H4 (cell line): Measurements from ENCODE around the gene TTYH2. TPM values are rescaled to one million over a fixed set of nuclear protein-coding genes. Genes with fewer than 3 reads are reported as not detected.
"Not testable (repeated sequence)": the region's sequence is repeated elsewhere in the genome, so short reads cannot be mapped to it uniquely, and the experiment has no call there.

Experiments used
- DNase-seq: peaks from one replicate; pipeline ENCODE4 v3.0.0-alpha.2; 2015; ENCODE audit warnings: low spot score
- total RNA-seq: library from RNA; depleted of rRNA; stranded (reverse); fragments of >200 nt; shearing (Covaris generic); gene quantifications from 2 replicates; pipeline ENCODE4 v1.2.3, GENCODE V29; 2014

The TTYH2 gene
- total RNA-seq, 1 experiment from 2014 or later = 3.0 TPM

DNA sequence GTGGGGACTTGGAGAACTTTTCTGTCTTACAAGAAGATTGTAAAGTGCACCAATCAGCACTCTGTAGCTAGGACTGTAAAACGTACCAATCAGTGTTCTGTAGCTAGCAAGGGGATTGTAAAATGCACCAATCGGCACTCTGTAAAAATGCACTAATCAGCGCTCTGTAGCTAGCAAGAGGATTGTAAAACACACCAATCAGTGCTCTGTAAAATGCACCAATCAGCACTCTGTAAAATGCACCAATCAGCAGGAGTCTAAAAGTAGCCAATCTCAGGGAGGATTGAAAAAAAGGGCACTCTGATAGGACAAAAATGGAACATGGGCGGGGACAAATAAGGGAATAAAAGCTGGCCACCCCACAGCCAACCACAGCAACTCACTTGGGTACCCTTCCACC, 53.7 kb downstream of the TTYH2 start:
- not testable (repeated sequence) for DNase-seq

DNA sequence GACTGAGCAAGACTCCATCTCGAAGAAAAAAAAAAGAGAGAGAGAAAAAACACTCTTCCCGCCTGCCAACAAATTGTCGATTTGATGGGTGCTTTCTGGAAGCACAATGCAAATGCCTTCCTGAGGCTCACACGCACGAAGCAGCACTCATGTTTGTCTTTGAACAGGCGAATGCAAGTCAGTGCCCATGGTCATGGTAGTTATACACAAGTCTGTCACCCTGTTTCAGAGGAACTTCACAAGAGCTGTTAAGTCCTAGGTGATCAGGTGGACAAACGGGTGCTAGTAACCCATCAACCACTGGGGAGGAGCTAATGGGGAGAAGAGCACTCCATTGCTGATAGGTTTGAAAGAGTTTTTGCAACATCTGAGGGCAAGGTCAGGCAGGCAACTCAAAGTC, 54.2 kb downstream of the TTYH2 start:
- DNase-seq = no peak

DNA sequence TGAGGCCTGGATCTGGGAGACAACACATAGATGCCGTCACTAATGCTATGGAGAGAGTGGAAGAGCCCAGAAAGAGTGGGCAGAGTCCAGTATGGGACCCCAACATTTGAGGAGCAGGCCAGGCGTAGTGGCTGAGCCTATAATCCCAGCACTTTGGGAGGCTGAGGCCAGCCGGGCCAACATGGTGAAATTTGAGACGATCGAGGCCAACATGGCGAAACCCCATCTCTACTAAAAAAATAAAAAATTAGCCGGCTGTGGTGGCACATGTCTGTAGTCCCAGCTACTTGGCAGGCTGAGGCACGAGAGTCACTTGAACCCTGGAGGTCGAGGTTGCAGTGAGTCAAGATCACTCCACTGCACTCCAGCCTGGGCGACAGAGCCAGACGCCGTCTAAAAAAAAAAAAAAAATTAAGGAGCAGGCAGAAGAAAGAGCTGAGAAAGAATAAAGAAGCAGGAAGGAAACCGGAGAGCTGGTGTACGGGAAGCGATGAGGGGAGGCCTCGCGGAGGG, 54.7 kb downstream of the TTYH2 start:
- DNase-seq = no peak

DNA sequence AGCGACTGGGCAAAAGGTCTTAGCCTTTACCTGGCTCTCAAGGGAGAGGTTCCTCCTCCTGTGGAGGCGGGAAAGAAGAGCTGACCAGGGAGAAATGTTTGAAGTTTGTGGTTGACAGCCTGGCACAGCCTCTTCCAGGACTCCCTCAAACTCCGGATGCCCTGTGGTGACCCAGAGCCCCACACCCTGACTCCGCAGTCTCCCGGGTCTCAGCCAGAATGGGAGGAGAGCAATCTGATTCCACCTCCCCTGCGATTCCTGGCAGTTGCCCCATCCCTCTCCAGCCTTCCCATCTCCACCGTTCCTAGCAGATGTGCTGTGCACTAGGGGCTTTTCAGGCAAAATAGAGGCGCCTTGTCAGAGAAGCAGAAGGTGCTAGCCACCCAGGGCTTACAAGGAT, 55.2 kb downstream of the TTYH2 start:
- DNase-seq = peak; percentile 79

DNA sequence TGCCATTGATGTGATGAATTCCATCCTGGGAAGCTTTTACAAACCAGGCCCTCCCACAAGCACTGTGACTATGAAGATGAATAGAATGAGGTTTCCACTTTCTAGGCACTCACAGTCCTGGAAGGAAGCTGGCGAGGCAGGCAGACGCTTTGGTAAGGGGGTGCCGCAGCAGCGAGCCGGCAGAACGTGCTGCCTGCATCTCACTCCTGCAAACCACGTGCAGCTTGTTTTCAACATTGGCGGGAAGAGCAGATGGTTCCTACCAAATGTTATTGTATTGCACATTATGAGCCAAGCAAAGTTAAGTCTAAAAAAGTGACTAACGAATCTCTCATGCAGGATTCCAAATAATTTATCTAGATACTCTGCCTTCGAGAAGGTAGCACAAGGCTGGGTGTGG, 57.0 kb downstream of the TTYH2 start:
- DNase-seq = no peak

DNA sequence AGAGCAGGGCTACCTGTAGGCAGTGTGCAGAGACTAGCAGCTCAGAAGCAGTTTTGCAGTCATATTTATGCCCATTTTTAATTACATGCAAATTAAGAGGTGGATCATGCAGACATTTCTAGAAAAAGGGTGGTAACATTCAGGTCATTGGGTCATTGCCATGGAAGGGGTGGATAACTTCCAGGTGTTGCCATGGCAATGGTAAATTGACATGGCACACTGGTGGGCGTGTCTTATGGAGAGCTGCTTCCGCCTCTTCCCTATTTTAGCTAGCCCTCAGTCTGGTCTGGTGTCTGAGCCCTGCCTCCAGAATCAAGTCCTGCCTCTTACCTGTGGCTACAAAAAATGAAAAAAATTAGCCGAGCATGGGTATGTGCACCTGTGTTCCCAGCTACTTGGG, 57.9 kb downstream of the TTYH2 start:
- DNase-seq = no peak

DNA sequence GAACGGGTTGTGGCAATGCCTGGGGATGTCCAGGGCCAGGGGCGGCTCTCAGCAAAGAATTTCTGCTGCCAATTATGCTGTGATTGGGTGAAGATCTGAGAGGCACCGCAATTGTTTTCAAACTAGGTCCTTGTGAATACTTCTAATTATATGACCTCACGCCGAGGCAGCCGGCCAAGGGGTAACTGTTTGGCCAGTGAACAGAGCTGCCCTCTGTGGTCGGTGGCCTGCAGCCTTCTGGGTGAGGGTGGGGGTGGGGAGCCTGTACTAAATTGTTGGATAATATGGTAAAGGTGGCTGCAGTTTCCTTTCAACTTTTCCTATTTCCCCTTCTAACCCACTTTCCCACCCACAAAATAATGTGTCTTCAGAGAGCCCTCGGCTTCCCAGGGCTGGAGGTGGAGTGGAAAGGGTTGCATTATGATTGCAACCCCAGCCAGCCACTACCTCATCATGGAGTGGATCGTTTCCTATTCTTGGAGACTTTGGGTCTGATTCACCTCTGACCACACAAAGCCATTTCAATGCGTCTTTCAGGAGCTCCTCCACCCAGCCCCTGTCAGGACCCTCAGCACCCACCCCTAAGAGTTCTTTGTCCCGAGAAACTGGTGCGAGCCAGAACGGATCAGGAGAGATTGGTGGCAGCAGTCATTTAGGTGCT, 58.7 kb downstream of the TTYH2 start:
- no peak for DNase-seq

DNA sequence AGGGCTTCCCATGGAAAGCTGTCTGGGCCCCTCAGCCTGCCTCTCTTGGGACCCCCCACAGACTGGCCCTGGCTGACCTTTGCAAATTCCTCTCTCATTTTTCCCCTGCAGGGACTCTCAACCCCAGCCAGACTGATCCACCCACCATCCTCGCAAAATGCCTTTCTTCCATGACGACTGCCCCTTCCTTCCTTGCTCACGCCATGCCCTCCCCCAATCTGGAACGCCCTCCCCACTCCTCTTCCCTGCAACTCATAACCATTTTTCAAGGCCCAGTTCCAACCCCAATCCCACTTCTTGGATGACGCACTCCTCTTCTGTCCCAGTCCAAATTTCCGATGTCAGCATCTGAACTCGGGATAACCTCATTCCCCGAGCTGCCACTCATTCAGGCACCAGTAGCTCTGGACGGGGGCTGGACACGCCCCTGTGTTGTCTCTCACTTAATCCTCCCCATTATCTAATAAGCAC, 59.4 kb downstream of the TTYH2 start:
- DNase-seq = no peak

DNA sequence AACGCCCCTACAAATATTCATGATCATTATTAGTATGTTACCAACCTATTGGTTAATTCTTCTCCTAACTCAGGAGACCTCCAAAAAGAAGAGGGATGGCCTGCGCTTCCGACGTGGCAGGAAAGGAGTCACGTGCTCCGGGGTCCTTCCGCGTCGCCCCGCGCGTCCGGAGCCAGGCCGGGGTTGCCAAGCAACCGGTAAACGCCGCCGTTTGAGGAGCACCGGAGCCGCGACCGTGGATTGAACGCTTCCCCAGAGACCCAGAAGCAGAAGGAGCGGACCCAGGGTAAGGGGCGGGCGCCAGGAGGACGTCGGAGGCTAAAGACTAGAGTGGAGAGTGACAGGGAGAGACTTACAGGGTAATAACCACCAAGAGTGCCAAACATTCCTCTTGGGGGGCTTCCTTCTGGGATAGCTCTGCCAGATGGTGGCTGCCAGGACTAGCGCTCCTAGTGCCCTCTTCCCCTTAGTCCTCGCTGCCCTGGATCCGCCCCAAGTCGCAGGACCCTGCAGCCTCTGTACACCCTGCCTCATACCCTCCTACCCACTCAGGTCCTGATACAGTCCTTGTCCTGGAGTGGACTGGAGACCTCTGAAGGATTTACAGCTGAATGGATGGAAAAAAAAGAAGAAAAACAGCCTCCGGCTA, 60.8 kb downstream of the TTYH2 start, which contains the start of gene DNAI2:
Gene DNAI2, plus strand, starts transcription at position 175 of the 649 bp plus-strand sequence. CDS start 7,584 bp downstream, outside the sequence.
- no peak for DNase-seq

DNA sequence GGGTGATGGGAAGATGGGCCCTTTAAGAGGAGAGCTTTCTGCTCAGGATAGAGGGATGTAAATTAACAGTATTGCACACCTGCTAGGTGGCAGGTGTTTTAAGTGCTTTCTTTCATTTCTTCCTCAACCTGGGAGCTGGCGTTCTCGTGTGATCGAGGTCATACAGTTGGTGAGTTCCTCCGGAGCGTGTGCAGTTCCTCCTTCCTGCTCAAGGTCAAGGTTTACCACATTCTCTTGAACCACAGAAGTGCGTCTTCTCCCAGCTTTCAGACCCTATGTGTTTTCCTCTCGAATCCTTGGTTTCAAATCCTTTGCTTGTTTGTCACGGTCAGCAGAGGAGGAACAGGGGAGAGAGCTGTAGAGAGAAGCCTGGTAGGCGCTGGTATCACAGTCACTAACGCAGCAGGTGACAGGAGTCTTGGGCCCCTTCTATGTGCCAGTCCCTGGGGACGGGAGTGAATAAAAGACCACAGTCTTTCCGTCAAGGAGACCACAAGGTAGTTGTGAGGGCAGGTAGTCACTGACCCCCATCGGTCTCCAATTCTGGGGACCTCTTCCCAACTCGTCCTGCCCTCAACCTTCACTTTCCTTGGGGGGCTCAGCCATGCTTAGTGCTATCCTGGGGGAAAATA, 61.5 kb downstream of the TTYH2 start:
- DNase-seq = no peak

DNA sequence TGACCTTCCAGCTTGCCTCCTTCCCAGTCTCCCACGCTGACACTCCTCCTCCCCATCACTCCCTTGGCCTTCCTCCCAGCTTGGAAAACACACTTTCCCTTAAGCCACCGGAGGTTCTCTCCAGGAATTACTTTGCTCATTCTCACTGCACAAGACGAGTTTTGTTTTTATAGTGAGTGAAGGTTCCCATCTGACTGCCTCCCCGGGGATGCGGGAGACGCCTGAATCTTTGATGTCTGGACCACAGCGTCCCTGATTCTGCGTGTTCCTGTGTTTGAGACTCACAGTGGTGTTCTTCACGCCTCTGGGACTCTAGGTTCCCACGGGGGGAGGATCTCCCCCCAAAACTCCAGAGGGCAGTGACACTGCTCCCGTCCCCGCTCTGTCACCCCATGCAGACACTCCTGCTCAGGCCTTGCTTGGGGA, 62.7 kb downstream of the TTYH2 start:
- no peak for DNase-seq

DNA sequence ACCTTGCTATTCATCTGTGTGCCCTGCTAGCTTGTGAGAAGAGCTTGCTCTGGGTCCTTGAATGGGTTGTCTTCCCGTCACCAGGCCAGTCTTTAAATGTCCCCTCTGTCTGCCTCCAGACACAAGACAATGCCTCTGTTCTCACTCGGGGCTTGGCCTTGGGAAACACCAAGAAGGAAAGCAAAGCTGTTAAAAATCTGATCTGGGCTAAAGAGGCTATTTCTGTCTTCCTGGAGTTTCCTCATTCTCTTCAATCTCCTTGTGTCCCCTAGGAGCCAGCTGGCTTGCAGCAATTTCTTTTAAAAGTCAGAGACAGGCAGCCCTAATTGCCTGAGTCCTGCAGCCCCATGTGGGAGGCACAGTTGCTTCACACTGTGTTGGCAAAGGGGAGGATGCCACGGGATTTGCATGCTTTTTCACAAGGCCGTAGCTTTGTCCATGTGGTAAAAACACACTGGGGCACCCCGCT, 63.2 kb downstream of the TTYH2 start:
- no peak for DNase-seq

DNA sequence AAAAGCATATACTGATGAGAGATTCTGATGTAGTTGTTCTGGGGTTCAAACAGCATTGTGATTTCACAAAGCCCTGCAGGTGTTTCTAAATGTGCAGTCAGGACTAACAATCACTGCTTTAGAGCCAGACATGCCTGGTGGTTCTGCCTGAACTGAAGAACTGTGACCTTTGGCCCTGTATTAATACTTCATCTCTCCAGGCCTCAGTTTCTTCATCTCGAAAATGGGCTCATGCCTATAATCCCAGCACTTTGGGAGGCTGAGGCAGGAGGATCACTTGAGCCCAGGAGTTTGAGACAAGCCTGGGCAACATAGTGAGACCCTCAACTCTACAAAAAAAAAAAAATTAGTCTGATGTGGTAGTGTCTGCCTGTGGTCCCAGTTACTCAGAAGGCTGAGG, 64.6 kb downstream of the TTYH2 start:
- no peak for DNase-seq

DNA sequence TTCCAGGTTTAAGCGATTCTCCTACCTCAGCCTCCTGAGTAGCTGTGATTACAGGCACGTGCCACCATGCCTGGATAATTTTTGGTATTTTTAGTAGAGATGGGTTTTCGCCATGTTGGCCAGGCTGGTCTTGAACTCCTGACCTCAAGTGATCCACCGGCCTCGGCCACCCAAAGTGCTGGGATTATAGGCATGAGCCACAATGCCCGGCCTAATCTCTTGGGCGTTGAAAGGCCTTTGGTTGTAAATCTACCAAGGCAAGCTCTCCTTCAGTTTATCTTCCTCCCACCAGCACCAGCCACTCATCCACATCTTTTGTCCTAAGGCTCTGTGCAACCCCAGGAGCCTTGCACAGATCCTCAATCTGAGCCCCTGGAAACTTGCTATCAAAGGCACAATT, 66.2 kb downstream of the TTYH2 start:
- DNase-seq = not testable (repeated sequence)

DNA sequence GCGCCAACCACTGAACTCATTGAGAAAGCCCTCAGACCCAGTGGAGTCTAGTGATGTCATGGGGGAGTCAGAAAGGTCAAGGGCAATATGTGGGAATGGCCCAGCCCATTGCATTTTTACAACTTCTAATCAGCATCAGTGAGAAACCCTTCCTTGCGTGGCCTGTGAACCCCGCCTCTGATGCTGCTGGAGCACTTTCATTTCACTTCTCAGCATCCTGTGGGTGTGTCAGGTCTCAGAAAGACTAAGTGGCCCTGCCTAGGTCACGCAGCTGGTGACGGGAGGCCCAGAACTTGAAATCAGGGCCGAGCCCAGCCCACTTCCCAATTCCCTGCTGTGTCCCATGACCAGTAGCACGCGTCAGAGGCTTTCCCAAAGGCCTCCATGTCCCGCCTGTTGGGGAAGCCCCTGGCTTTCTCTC, 66.7 kb downstream of the TTYH2 start:
- no peak for DNase-seq

DNA sequence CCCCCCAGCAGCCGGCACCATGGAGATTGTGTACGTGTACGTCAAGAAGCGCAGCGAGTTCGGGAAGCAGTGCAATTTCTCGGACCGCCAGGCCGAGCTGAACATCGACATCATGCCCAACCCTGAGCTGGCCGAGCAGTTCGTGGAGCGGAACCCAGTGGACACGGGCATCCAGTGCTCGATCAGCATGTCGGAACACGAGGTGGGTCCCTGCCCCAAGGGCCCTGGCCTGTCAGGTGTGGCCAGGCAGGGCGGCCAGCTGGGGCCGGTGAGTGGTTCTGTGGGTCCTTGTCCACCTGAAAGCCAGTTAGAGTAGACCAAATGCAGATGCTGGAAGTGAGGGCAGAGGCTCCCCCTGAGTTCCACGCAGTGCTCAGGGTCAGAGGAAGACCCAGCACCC, 68.4 kb downstream of the TTYH2 start:
- DNase-seq = no peak

DNA sequence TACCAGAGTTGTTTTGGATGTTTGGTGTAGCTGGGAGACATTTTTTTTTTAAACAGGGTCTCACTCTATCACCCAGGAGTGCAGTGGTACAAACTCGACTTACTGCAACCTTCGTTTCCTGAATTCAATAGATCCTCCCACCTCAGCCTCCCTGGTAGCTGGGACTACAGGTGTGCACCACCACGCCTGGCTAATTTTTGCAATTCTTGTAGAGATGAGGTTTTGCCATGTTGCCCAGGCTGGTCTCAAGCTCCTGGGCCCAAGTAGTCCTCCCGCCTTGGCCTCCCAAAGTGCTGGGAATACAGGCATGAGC, 68.9 kb downstream of the TTYH2 start:
- DNase-seq = not testable (repeated sequence)

DNA sequence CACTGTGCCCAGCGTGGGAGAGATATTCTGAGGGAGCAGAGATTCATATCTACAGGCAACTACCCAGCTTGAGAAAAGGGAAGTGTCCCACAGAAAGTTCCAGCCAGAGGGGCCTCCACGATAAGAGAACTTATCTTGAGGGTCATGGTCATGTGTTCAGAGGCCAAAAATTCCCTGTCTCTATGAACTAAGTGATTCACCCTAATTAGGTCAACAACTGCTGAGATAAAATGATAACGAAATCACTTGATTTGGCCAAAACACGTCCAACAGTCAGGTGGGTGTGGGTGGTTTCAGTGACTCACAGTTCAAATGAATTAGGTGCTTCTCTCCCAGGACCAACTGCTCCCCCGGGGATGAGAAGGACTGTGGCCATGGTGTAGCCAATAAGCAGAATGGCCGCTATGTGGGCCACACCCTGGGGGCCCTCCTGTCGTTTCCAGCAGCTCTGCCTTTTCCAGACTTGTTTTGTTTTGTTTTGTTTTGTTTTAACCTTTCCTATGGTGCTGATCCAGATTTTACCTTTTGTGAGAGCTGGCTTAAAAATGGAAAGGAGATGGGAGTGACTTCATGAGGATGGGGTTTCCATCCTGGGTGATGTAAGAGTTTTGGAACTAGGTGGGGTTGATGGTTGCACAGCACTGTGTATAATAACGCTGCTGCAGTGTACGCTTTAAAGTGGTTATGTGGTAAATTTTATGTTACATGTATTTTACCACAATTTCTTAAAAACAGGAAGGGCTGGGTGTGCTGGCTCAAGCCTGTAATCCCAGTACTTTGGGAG, 69.4 kb downstream of the TTYH2 start:
- peak; percentile 81 for DNase-seq

DNA sequence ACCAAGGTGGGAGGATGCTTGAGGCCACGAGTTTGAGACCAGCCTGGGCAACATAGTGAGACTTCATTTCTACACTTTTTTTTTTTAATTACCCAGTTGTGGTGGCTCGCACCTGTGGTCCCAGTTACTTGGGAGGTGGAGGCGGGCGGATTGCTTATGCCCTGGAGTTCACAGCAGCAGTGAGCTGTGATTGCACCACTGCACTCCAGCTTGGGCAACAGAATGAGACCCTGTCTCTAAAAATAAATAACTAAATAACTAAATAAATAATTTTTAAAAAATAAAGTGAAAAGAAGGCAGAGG, 70.0 kb downstream of the TTYH2 start:
- DNase-seq = no peak

DNA sequence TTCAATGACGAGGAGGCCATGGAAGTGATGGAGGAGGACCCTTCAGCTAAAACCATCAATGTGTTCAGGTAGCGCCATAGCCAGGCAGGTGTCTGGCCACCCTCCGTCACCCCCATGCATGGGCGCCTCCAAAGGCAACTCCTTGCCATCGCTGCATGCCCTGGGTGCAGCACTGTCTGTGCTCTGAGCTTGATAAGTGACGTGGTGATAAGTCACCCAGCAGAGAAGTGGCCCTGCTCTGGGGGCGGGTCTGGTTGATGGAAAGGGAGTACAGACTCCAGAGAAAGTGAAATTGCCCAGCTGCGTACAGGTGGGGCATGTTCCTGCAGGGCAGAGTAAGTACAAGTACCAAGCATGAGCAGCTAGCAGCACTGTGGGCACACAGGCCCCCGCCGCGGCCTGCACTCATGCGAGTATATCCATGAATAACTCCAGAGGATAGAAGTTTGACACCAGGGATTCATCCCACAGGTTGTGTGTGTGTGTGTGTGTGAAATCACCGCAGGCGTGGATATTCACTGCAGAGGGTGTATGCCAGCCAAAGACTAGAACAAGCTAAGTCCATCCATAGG, 73.7 kb downstream of the TTYH2 start:
- no peak for DNase-seq

DNA sequence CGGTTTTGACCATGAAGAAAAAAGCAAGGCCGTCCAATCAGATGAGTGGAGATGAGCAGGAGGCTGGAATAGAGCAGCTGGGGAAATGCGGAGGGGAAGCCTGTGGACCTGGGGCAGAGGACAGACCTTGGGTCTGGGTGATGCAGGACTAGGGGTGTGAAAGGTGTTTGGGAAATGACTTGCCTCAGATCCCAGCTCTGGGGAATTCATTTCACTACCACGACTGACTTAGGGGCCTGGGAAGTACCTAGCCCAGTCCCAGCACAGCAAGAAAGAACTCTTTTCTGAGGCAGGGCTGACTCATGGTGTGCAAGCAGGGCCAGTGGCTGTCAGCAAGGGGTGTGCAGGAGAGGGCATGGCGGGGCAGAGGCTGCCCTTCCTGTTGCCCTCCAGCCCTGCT, 75.4 kb downstream of the TTYH2 start:
- DNase-seq = no peak

DNA sequence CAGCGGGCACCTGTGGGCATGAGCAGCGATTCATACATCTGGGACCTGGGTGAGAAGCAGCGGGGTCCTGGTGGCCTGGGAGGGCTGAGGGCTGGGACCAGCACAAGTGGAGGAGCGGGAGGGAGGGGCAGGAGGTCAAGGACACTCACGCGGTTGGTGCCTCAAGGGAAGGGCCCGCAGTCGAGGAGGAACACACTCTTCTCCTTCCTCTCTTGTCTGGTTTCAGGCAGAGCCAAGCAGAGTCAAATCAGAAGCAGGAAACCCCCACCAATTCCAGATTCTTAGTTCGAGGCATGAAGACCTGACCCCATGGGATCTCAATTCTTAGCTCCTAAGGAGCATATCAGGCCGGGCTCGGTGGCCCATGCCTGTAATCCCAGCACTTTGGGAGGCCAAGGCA, 76.3 kb downstream of the TTYH2 start:
- DNase-seq = no peak
